HK-2 (cell line): ENCODE results near the gene AQP6.

ENCODE experiments used
- DNase-seq: peaks from one replicate; pipeline ENCODE4 v3.0.0-alpha.2; 2018; ENCODE audit not compliant: unreplicated experiment

Gene AQP6

DNA sequence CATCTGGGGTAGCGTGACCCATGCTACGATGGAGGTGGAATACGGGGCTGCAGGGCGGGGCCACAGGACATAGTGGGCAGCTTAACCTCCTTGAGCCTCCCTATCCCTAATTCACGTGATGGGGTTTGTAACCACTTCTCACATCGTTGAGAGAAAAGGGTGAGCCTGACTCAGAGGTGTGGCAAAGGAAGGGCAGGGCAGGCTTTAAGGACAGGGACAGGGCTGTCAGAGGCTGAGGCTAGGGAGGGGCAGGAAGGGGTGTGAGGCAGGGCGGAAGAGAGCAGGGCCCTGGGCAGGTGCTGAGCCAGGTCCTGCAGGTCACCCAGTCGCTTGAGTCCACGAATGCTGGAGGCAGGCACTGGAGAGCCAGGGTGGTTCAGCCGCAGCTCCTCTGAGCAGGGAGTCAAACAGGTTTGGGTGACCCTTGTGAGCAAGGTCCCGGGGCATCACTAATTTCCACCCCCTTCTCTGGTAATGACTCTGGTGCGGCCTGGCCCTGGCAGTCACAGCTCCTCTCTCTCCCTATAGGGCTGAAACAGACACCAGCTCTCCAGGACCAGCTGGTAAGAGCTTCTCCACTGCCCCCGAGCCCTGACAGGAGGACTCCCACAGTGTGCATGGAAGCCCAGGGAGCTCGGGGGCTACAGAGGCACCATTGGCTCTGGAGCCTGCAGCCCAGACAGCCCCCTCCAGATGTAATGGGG lies 29.7 kb upstream of the AQP6 start:
- DNase-seq, result no peak

DNA sequence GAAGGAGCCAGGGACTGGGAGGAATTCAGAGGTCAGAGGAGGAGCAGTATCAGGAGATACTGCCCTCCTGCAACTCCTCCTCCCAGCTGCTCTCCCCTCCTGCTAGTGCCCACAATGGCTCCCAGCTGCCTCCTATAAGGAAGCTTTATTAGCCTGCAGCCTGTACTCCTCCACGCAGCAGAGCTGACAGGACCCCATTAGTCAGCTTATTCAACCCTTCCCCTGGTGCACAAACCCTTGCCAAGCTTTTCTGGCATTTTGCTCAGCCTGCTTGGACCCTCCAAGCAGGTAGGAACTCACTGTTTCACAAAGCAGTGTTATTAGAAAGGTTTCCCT lies 29.2 kb upstream of the AQP6 start:
- DNase-seq, result no peak

DNA sequence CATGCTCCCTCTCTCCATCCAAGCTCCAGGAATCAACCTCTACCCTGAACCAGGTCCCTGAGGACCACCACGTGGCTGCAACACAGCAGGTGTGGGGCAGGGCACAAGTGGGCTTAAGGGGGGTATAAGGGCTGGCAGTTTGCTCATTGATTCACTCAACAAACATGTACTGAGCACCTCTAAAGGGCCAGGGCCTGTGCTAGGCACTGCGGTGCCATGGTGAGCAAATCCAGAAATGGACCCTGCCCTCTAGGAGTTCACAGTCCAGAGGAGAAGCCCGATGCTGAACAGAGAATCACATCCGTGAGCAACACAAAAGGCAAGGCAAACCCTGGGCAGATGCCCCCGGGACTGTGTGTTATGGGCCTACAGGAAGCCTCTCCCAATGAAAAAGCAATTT lies 28.7 kb upstream of the AQP6 start:
- DNase-seq, result no peak

DNA sequence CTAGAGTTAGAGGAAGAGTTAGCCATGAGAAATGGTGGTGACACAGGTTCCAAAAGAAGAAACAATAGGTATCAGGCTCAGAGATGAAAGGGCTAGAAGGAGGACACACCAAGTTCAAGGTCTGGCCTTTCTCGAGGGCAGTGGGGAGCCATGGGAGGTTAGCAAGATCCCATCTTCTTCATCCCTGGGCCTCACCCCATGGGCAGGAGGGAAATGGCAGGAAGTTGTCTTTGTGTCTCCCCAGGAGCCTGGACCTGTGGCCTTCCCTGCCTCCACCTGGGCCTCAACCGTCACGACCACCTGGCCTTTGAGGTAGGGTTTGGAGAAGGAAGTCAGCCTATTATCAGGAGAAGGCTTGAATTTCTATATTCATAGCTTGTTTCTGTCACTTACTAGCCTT lies 28.0 kb upstream of the AQP6 start:
- no peak for DNase-seq

DNA sequence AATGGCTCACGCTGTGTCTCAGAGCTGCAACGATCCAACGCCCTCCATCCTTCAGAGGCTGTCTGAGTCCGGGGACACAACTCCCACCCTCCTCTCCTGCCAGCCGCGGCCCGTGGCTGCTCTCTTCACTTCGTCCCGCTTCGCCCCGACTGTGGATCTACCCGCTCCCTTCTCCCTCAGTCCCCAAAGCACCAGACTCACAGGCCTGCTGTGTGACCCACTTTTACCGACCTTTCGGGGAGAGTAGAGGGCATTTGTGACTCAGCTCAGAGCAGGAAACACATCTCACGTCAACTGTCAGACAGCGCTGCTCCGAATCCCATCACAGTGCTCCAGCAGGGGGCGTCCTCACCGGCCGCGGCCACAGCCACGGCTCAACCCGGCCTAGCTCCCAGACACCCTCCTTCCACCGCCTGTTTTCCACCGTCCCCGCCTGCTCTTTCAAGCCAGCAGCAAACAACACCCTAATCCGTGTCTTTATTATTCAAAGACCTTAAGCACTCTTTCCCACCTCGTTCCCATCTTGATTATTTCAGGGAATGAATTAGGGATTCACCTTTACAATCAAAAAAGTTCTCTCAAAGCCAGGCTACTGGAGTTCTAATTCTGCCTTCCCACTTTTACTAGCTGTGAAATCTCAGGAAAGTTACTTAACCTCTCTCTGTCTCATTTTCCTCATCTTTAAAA lies 27.2 kb upstream of the AQP6 start:
- DNase-seq, result peak; percentile 85

DNA sequence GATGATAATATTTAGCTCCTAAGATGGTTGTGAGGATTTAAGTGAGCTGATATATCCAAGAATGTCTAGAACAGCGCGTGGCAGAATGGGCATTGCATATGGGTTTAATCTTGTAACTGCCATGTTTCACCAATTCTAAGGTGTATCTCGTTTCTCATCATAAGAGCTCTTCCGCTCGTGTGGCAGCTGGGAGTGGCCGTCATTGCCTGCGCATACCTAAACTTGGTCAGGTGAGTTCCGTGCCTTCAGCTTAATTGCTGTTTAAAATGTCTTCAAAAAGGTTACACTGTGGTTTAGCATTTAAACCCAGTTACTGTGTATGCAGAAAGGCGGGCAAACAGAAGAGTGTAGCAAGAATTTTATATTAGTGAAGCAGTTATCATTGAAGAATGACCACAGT lies 26.7 kb upstream of the AQP6 start:
- no peak for DNase-seq

DNA sequence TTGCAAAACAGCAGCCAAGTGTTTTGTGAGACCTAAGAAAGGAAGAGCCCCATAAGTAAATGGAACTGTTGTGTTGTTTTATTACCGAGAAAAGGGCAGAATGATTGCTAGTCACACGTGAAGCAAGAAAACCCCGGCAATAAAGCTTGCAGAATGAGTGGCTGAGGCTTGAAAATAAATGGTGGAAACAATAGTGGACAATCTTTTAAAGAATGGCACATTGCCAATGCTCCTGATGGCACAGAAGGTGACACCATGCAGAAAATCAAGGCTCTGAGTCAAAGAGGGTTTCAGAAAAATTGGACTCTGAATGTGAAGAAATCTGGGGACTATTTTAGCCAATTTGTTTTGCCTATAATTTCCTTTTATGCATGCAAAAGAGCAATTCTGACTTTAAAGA lies 26.2 kb upstream of the AQP6 start:
- no peak for DNase-seq

DNA sequence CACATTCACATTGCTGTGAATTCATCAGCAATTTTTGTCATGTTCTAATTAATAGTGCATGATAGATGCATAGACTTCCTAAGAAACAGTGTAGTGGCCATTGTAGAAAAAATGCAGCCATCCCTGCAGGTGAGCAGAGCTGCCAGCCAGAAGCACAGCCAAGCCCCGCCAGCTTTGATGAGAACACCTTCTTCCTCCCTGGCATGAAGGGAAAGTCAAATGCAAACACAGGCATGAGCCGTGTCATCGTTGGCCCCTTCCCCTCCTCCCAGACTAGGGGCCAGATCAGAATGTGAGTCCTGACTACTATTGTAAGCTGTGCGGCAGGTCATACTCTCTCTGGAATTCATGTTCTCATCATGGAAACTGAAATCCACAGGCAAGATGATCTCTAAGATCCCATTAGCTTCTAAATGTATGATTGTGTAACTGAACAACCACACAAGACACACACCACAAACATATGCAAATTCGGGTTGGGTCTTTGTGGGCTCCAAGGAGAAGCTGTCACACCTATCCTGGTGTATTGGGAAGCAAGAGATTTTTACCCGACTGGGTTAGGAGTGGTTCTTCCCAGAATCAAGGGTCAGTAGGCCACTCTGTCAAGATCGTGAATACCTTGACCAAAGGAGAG lies 25.0 kb upstream of the AQP6 start:
- DNase-seq, result no peak

DNA sequence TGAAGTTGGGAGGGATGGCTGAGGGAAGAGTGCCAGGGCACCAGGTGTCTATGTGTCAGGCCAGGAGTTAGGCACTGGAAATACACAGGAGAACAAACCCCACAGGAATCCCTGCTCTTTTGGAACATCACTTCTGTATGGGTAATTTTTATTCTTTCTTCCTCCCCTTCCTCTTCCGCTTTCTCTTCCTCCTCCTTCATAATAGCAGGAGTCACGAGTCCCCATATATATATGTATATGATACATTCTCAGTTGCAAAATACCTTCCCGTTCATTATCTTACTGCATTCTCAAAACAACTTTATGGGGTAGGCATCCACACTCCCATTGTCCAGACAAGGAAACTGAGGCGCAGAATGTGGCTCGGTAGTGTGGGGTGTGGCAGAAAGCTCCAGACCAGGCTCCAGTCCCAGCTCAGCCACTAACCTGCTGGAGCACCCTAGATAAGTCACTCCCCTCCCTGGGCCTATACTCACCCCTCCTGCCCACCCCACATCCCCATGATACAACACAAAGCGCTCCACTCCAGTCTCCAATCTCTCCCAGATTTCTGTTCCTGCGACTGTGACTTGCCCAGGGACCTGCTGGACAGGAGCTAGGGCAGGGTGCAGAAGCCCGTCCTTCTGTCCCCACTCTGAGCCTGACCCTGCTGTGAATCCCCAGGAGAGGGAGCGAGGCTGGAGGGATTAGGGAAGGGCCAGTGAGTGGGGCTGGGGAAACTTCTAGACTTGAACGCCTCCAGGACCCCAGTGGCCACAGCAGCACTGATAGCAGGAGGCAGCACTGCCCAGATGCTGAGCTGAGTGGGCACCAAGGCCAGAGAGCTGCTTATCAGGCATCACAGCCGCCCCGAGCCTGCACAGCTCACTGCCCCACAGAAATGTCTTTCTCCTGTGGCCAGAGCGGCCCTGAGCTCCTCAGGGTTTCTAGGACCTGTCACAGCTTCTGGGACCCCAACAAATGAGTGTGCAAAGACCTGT lies 23.6 kb upstream of the AQP6 start:
- no peak for DNase-seq

DNA sequence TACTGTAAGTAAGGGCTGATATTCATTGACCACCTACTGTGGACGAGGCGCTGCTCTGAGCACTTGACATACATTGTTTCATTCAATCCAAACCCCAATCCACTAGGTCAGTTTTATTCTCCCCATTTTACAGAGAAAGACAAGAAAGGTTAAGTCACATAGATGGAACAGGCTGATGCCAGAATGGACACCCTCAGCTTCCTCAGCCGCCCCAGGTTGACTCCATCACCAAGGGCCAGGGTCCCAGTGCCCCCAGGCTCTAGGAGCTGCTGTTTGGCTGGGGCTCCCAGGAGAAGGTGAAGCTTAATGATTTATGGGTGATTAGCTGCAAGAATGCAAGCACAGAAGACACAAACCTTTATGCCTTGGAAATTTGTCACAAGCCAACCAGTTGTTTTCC lies 22.9 kb upstream of the AQP6 start:
- DNase-seq, result no peak

DNA sequence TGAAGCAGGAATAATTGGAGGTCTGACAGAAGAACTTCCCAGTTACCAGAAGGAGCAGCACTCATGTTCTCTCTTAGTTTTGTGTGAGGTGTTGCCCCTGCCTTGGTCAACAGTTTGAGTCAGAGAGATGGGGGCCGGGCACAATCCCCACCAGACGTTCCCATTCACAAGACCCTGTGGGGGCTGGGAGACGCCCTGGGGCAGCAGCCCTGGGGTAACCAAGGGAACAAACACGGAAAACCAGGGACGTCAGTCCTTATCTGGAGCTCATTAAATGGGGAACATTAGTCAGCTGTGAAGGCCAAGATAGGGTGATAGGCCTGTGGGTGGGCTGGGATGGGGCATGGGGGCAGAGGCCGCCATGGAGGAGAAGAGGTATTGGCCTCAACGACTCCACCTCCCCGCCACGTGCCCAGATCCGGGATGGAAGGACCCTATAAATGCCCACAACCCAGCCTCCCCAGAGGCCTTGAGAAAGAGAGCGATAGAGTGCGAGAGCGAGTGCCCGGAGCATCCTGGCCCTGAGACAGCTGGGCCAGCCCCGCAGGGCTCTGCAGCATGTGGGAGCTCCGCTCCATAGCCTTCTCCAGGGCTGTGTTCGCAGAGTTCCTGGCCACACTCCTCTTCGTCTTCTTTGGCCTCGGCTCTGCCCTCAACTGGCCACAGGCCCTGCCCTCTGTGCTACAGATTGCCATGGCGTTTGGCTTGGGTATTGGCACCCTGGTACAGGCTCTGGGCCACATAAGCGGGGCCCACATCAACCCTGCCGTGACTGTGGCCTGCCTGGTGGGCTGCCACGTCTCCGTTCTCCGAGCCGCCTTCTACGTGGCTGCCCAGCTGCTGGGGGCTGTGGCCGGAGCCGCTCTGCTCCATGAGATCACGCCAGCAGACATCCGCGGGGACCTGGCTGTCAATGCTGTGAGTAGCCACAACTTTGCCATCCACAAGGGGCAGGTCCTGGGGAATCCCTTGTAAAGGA lies 22.2 kb upstream of the AQP6 start, which contains the start of gene AQP2:
AQP2 (plus strand) TSS at position 465 of the 979 bp plus-strand sequence; CDS start at position 559, 94 bp downstream.
- no peak for DNase-seq

DNA sequence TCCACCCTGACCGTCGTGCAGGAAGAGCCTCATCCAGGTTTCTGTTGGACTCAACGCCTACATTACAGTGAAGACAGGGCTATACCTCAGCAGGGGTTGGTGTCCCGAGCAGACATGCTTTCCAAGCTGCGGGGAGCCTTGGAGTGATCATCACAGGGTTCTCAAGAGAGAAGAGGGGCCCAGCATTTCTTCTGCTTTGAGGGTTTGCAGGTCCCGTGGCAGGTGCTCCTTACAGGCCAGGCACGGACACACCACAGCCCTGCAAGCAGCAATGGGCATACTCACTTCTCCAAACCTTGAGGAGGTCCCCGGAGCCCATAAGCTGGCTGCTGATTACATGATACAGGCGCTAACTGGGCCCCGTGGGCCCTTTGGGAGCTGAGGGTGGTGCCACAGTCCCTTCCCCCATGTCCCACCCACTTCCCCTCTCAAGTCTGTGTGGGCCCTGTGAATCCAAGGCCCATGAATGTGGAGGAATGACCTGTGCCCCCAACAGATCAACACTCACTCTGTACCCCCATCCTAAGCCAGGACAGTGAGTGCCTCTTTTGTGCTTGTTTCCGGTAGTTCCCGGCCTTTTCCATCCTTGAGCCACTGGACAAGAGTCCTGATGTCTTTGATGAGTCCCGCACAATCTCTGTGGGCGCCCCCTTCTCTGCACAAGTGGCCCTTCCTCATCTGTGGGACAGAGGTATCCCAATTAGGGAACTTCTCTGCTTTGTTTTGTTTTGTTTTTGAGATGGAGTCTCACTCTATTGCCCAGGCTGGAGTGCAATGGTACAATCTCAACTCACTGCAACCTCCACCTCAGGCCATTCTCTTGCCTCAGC lies 21.1 kb upstream of the AQP6 start:
- DNase-seq, result no peak

DNA sequence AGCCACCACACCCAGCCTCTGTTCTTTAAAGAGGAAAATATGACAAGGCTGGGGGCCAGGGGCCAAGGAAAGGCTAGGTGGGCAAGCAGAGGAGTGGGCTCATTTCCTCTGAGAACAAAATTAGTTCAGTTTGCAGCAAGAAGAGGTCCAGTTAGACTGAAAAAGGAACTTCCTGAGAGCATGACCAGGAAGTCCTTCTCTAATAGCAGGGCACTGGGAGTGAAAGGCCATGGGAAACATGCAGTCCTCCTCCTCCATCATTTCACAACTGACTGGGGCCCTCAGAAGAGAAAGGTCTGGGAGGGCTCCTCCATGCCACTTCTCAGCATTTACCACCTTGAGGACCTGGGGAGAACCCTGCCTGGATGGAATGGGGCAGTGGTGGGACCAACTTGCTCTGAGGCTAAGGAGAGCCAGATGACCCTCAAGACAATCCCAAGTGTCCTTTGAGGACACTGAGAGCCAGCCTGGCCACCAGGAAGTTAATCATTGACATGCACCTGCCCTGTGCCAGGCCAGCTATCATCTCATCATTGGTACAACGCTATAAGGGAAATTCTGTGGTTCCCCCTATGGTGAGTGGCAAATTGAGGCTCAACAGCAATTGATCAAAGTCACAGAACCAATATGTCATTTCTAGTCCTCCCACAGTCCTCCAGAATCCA lies 20.2 kb upstream of the AQP6 start:
- no peak for DNase-seq

DNA sequence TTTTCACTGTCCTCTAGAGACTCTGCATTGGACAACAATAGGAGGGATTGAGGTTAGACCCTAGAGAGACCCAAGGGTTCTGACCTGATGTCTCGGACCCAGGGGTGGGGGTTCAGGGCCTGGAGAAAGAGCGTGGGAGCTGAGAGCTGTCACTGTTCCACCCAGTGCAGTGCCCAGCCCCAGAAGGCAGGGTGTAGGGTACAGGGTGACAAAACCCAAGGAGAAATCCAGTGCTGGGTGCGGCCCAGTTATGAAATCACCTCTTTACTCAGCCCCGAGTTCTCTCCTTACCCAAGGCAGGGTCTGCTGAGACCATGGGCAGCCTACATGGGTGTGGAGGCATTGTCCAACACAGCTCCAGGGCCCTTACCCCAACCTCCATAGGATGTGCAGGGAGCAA lies 19.6 kb upstream of the AQP6 start:
- DNase-seq, result no peak

DNA sequence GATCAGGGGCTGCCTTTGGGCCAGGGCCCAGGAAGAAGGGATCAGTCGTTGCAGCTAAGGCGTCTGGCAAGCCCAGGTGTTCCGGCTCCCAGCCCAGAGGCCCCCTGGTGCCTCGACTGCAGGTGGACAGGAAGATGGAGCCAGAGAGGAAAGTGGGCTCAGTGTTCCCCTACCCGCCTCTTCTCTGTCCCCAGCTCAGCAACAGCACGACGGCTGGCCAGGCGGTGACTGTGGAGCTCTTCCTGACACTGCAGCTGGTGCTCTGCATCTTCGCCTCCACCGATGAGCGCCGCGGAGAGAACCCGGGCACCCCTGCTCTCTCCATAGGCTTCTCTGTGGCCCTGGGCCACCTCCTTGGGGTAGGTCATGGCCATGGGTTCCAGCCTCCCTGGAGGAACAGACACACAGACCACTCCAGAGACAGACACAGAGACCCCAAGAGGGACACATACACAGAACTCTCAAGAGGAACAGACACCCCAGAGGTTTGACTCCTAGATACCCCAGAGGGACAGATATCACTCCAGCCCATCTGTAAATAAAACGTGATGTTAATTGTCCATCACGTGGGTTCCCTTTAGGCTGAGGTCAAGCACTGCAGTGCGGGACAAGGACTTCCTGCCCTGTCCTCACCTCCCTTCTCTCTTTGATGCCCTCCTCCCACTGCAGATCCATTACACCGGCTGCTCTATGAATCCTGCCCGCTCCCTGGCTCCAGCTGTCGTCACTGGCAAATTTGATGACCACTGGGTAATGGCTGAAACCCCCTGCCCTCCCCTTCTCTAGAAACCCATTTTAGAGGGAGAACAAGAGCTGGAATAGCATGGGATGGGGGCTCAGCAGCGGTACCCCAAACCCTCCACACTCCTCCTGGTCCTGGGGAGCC lies 18.5 kb upstream of the AQP6 start:
- DNase-seq, result no peak

DNA sequence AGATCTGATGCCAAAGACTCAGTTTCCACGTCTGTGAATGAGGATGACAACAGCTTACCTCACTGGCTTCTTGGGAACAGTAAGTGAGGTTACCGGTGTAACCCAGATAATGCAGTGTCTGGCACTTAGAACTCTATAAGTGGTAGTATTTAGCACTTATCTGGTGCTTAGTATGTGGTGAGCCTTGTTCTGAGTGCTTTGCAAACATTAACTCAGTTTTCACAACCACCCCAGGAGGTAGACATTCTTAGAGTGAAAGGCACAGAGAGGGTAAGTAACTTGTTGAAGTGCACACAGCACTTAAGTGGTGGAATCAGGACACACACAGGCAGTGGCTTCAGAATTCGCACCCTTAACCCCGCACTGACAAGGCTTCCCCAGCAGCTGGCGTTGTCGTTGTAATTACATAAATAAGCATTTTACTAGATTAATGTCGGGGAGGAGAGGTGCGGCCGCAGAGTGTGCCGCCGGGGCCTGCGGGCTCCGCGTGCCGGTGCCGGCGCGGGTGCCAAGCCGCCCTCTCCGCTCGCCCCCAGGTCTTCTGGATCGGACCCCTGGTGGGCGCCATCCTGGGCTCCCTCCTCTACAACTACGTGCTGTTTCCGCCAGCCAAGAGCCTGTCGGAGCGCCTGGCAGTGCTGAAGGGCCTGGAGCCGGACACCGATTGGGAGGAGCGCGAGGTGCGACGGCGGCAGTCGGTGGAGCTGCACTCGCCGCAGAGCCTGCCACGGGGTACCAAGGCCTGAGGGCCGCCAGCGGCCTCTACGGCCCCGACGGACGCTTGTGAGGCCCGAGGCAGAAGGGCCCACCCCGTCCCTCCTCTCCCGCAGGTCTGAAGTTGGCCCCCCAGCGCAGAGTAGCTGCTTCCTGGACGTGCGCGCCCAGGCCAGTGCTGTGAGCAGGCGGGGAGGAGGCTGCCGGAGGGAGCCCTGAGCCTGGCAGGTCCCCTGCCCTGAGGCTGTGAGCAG lies 17.6 kb upstream of the AQP6 start:
- no peak for DNase-seq
